Measurements from ENCODE around the gene ZDHHC7. TPM values are rescaled to one million over a fixed set of nuclear protein-coding genes. Genes with fewer than 3 reads are reported as not detected.

Gene ZDHHC7
- total and polyA plus RNA-seq, 2 of the 8 experiments (the other 6 are each of a cell fraction or from before 2014, with no cell fraction given), result 40.5 to 56.3 TPM

- no peak overlapping the region for H3K18ac ChIP-seq (ENCODE audit: extremely low read depth, low read length)
- H2BK120ac ChIP-seq (replicated peaks; ENCODE audit: low read depth, low read length), result no peak overlapping the region
- no peak overlapping the region for H3K56ac ChIP-seq (replicated peaks; ENCODE audit: insufficient read length, low read depth, low read length)
- H3K79me2 ChIP-seq (ENCODE audit: control insufficient read depth in 1 of 2, insufficient read depth in 2 of 2, low read length in 2 of 2), result no peaks in the 10 kb centered on the region
- H3K23me2 ChIP-seq (ENCODE audit: low read depth, low read length), result no peaks in the 10 kb centered on the region
- no peak overlapping the region for H3K23ac ChIP-seq (ENCODE audit: insufficient read length)
- no peak overlapping the region for H2BK5ac ChIP-seq (ENCODE audit: low read depth, low read length)
- no peak overlapping the region for H2BK15ac ChIP-seq (ENCODE audit: low read length)
- no peaks in the 10 kb centered on the region for H3K36me3 ChIP-seq (ENCODE audit: control insufficient read depth in 2 of 4, insufficient read depth in 4 of 4, low read length in 3 of 4)
- H3K4ac ChIP-seq (replicated peaks; ENCODE audit: insufficient read length, low read depth, low read length), result no peak overlapping the region
- no peak overlapping the region for H2BK20ac ChIP-seq (ENCODE audit: low read length)
- CTCF ChIA-PET (ENCODE audit: partially characterized antibody), result interaction anchor here (0.6 kb wide), 1 partner anchor 397 kb away, joined by 3 read pairs; no protein-coding TSS in a partner anchor
- H4K8ac ChIP-seq (ENCODE audit: extremely low read depth, insufficient read depth, low read length), result no peak overlapping the region
- POLR2A ChIA-PET (ENCODE audit: partially characterized antibody), result no interaction called here
- no peak overlapping the region for H4K91ac ChIP-seq (replicated peaks; ENCODE audit: insufficient read length, low read length)
- H3K27me3 ChIP-seq (replicated peaks in 1 of 4; ENCODE audit: control insufficient read depth in 3 of 4, extremely low read depth in 1 of 4, insufficient read depth in 3 of 4, low read length in 3 of 4), result no peaks in the 10 kb centered on the region
- 90% methylated on average over 19 of the region's 19 CpGs; no CpG with 5 or more reads in 1 of the 2 experiments for WGBS, 2 experiments (ENCODE audit: extremely low coverage in 1 of 2, insufficient coverage in 1 of 2, insufficient read length in 1 of 2, insufficient replicate concordance in 2 of 2, low coverage in 1 of 2, low lambda C conversion rate in 2 of 2, missing lambda C conversion rate in 1 of 2)
- no peak for FAIRE-seq
- no peak for DNase-seq (ENCODE audit: low read depth in 1 of 2, low spot score in 2 of 2)
- H3K4me3 ChIP-seq (ENCODE audit: extremely low read depth in 1 of 4, insufficient read depth in 2 of 4, low read depth in 3 of 4, low read length in 4 of 4), result no peak overlapping the region
- H3K14ac ChIP-seq (ENCODE audit: insufficient read length), result no peak overlapping the region
- no peak overlapping the region for H2BK12ac ChIP-seq (ENCODE audit: low read depth, low read length)
- H3K4me1 ChIP-seq (replicated peaks in 1 of 4; ENCODE audit: control insufficient read depth in 3 of 4, insufficient read depth in 4 of 4, low read length in 3 of 4), result no peaks in the 10 kb centered on the region
- H3K4me2 ChIP-seq (ENCODE audit: insufficient read depth in 1 of 2, low read depth in 2 of 2, low read length in 2 of 2), result no peak overlapping the region
- TF ChIP-seq BCL11A (IDR thresholded peaks at IDR 0.05; ENCODE audit: low read depth in 2 of 2, low read length in 2 of 2) (no peak), NRF1 (IDR thresholded peaks at IDR 0.05; ENCODE audit: low read depth, low read length) (no peak), MAX (IDR thresholded peaks at IDR 0.05) (no peak), EP300 (IDR thresholded peaks at IDR 0.05; ENCODE audit: borderline replicate concordance in 1 of 2, low read depth in 2 of 2, low read length in 2 of 2) (no peak), SP1 (IDR thresholded peaks at IDR 0.05; ENCODE audit: low read depth, low read length) (no peak), GABPA (IDR thresholded peaks at IDR 0.05; ENCODE audit: borderline replicate concordance, insufficient read depth, low read length) (no peak), JUND (IDR thresholded peaks at IDR 0.05; ENCODE audit: low read length) (no peak)
- no peak overlapping the region for H2AK5ac ChIP-seq (ENCODE audit: low read depth, low read length)
- no peaks in the 10 kb centered on the region for H3K79me1 ChIP-seq (ENCODE audit: low read depth, low read length)
- no peak overlapping the region for H2AFZ ChIP-seq (ENCODE audit: low read length)
- no peaks in the 10 kb centered on the region for H3K9me3 ChIP-seq (ENCODE audit: insufficient read depth in 2 of 2, low read depth in 1 of 2, low read length in 1 of 2)
- no peaks in the 10 kb centered on the region for H4K20me1 ChIP-seq (replicated peaks in 1 of 2; ENCODE audit: control insufficient read depth in 1 of 2, insufficient read depth in 2 of 2, low read length in 2 of 2)
- H3K9ac ChIP-seq (replicated peaks in 1 of 4; ENCODE audit: extremely low read depth in 1 of 4, low read depth in 3 of 4, low read length in 3 of 4), result no peak overlapping the region
- H3K27ac ChIP-seq (ENCODE audit: low read depth, low read length), result no peak overlapping the region
- no peak overlapping the region for H4K5ac ChIP-seq (ENCODE audit: insufficient read length, low read depth, low read length)
Observed at GRCh38 chr16:85018529-85019236, 7.3 kb upstream of the ZDHHC7 start.

Measured in H1 (cell line).